ENCODE results near the gene ADAMTSL3. TPM values are rescaled to one million over a fixed set of nuclear protein-coding genes. Genes with fewer than 3 reads are reported as not detected.

Gene ADAMTSL3
- total and polyA plus RNA-seq, 2 donors (not counting 1 experiment from before 2014, with no cell fraction given) = 0.01 TPM; not detected in 1

DNA sequence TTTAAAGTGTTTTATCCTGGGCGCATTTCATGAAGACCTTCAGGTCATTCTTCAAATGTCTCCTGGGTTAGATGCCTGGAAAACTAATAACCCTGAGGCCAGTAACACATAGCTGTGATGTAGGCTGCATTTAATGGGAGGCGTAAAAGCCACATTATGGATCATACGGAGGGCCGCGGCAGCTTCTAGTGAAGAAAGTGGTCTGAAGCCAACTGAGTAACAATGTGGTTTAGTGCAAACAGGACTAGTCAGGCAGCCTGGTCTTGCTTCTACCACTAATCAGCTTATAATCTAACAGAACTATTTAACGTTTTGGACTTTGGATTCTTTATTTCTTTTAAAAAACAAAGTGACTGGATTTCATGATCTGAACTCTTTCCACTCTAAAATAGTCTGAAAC is 54.4 kb downstream of the ADAMTSL3 start:
- no peaks in the 10 kb centered on the region for H3K27me3 Mint-ChIP-seq
- Histone ChIP-seq H4K20me1 (ENCODE audit: control insufficient read depth, insufficient read depth, low read length, poor library complexity, severe bottlenecking) (no peaks in the 10 kb centered on the region), H3K4me1 (ENCODE audit: control insufficient read depth in 2 of 2, insufficient read depth in 2 of 2, low read length in 2 of 2) (no peaks in the 10 kb centered on the region), H3K79me2 (ENCODE audit: control insufficient read depth, insufficient read depth, low read length) (no peaks in the 10 kb centered on the region), H3K4me2 (replicated peaks; ENCODE audit: low read depth, low read length, poor library complexity, severe bottlenecking) (no peak overlapping the region), H3K4me3 (ENCODE audit: control extremely low read depth in 1 of 5, extremely low read depth in 1 of 5, insufficient read depth in 1 of 5, low read depth in 2 of 5, low read length in 4 of 5) (no peak overlapping the region), H2AFZ (ENCODE audit: insufficient read depth, low read depth, low read length, poor library complexity, severe bottlenecking) (no peak overlapping the region), H3K27ac (ENCODE audit: low read length in 2 of 2) (no peak overlapping the region), H3K27me3 (replicated peaks in 1 of 4; ENCODE audit: control extremely low read depth in 1 of 4, control insufficient read depth in 3 of 4, insufficient read depth in 4 of 4, low read length in 3 of 4) (no peaks in the 10 kb centered on the region), H3K36me3 (replicated peaks in 1 of 2; ENCODE audit: control extremely low read depth in 1 of 2, control insufficient read depth in 1 of 2, extremely low read depth in 1 of 2, insufficient read depth in 2 of 2, low read length in 1 of 2) (no peaks in the 10 kb centered on the region), H3K9me3 (ENCODE audit: control extremely low read depth in 1 of 3, control insufficient read depth in 2 of 3, insufficient read depth in 1 of 3, low read length in 2 of 3) (peaks cover 0 to 3% (median 0%) of the 10 kb centered on the region in 3 donors), H3K9ac (ENCODE audit: low read length) (no peak overlapping the region)
- H3K4me1 Mint-ChIP-seq = no peaks in the 10 kb centered on the region
- ChIA-PET CTCF (no interaction called here), POLR2A (no interaction called here)
- 100% methylated on average over 1 of the region's 6 CpGs for WGBS (ENCODE audit: insufficient coverage)
- intact Hi-C loops (cut with micrococcal nuclease) = no loop called here
- H3K27ac Mint-ChIP-seq = no peak overlapping the region
- no peak for DNase-seq
- no peaks in the 10 kb centered on the region for H3K9me3 Mint-ChIP-seq (ENCODE audit: insufficient read depth)
- TF ChIP-seq, protein P1, sequence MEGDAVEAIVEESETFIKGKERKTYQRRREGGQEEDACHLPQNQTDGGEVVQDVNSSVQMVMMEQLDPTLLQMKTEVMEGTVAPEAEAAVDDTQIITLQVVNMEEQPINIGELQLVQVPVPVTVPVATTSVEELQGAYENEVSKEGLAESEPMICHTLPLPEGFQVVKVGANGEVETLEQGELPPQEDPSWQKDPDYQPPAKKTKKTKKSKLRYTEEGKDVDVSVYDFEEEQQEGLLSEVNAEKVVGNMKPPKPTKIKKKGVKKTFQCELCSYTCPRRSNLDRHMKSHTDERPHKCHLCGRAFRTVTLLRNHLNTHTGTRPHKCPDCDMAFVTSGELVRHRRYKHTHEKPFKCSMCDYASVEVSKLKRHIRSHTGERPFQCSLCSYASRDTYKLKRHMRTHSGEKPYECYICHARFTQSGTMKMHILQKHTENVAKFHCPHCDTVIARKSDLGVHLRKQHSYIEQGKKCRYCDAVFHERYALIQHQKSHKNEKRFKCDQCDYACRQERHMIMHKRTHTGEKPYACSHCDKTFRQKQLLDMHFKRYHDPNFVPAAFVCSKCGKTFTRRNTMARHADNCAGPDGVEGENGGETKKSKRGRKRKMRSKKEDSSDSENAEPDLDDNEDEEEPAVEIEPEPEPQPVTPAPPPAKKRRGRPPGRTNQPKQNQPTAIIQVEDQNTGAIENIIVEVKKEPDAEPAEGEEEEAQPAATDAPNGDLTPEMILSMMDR (IDR thresholded peaks at IDR 0.05) = no peak
- no peak for TF ChIP-seq EZH2 (IDR thresholded peaks at IDR 0.05; ENCODE audit: borderline replicate concordance, insufficient read depth, low read depth, low read length, poor library complexity, severe bottlenecking)
- H3K4me3 Mint-ChIP-seq = no peak overlapping the region
- ATAC-seq (ENCODE audit: low read depth) = no peak

- Mint-ChIP-seq H3K9me3 (ENCODE audit: insufficient read depth) (no peaks in the 10 kb centered on the region), H3K4me1 (no peaks in the 10 kb centered on the region), H3K27ac (no peak overlapping the region), H3K27me3 (no peaks in the 10 kb centered on the region), H3K4me3 (no peak overlapping the region)
- no peaks in the 10 kb centered on the region for H4K20me1 ChIP-seq (ENCODE audit: control insufficient read depth, insufficient read depth, low read length, poor library complexity, severe bottlenecking)
- H2AFZ ChIP-seq (ENCODE audit: insufficient read depth, low read depth, low read length, poor library complexity, severe bottlenecking) = no peak overlapping the region
- H3K9me3 ChIP-seq (ENCODE audit: control extremely low read depth in 1 of 3, control insufficient read depth in 2 of 3, insufficient read depth in 1 of 3, low read length in 2 of 3) = peaks cover 0 to 3% (median 0%) of the 10 kb centered on the region in 3 donors
- intact Hi-C loops (cut with micrococcal nuclease) = no loop called here
- no peak overlapping the region for H3K27ac ChIP-seq (ENCODE audit: low read length in 2 of 2)
- no peak overlapping the region for H3K4me2 ChIP-seq (replicated peaks; ENCODE audit: low read depth, low read length, poor library complexity, severe bottlenecking)
- no peaks in the 10 kb centered on the region for H3K27me3 ChIP-seq (replicated peaks in 1 of 4; ENCODE audit: control extremely low read depth in 1 of 4, control insufficient read depth in 3 of 4, insufficient read depth in 4 of 4, low read length in 3 of 4)
- no peak for DNase-seq
- TF ChIP-seq, protein P1 (IDR thresholded peaks at IDR 0.05) = no peak
- no peak for TF ChIP-seq EZH2 (IDR thresholded peaks at IDR 0.05; ENCODE audit: borderline replicate concordance, insufficient read depth, low read depth, low read length, poor library complexity, severe bottlenecking)
- H3K4me3 ChIP-seq (ENCODE audit: control extremely low read depth in 1 of 5, extremely low read depth in 1 of 5, insufficient read depth in 1 of 5, low read depth in 2 of 5, low read length in 4 of 5) = no peak overlapping the region
- no peaks in the 10 kb centered on the region for H3K4me1 ChIP-seq (ENCODE audit: control insufficient read depth in 2 of 2, insufficient read depth in 2 of 2, low read length in 2 of 2)
- 85% methylated on average over 2 of the region's 2 CpGs for WGBS (ENCODE audit: insufficient coverage)
- CTCF ChIA-PET = no interaction called here
- H3K79me2 ChIP-seq (ENCODE audit: control insufficient read depth, insufficient read depth, low read length) = no peaks in the 10 kb centered on the region
- ATAC-seq (ENCODE audit: low read depth) = no peak
- no peak overlapping the region for H3K9ac ChIP-seq (ENCODE audit: low read length)
- POLR2A ChIA-PET = no interaction called here
- H3K36me3 ChIP-seq (replicated peaks in 1 of 2; ENCODE audit: control extremely low read depth in 1 of 2, control insufficient read depth in 1 of 2, extremely low read depth in 1 of 2, insufficient read depth in 2 of 2, low read length in 1 of 2) = no peaks in the 10 kb centered on the region
Observed at GRCh38 chr15:83709241-83709640, 55.3 kb downstream of the ADAMTSL3 start.
